Renal cortex interstitium (tissue), 11 donors: ENCODE data around the gene SMG7. TPM values are rescaled to one million over a fixed set of nuclear protein-coding genes. Genes with fewer than 3 reads are reported as not detected.

Source experiments
- DNase-seq, 11 donors: peaks; one replicate each; pipeline ENCODE4 v3.0.0-alpha.2; 2013; ENCODE audit warnings: low read depth in 9 of 11, low spot score in 4 of 11; ENCODE audit errors: extremely low read depth in 1 of 11
- polyA plus RNA-seq, 3 donors: library from polyadenylated mRNA; unstranded; fragments of 120-200 nt; gene quantifications; one replicate each; pipeline ENCODE4 v1.2.1, GENCODE V29; 2013; ENCODE audit not compliant: insufficient read length in 3 of 3

SMG7 gene
- polyA plus RNA-seq, 3 donors = 68.1 to 76.0 (median 71.4) TPM

GRCh38 chr1:183490932-183491331, 18.6 kb downstream of the SMG7 start:
- DNase-seq = no peak

- no peak for DNase-seq
Measured at GRCh38 chr1:183493540-183494245, 21.4 kb downstream of the SMG7 start.

GRCh38 chr1:183495420-183495819, 23.1 kb downstream of the SMG7 start:
- DNase-seq = no peak

- DNase-seq = no peak
Measured at GRCh38 chr1:183497218-183497617, 24.9 kb downstream of the SMG7 start.

- DNase-seq = no peak
Measured at GRCh38 chr1:183498342-183498991, 26.2 kb downstream of the SMG7 start.

GRCh38 chr1:183505454-183506089, 33.3 kb downstream of the SMG7 start:
- DNase-seq = no peak

GRCh38 chr1:183506561-183506960, 34.3 kb downstream of the SMG7 start:
- no peak for DNase-seq

- DNase-seq = no peak
Measured at GRCh38 chr1:183508694-183509093, 36.4 kb downstream of the SMG7 start.

GRCh38 chr1:183512450-183512849, 40.2 kb downstream of the SMG7 start:
- DNase-seq = no peak

- no peak for DNase-seq
Measured at GRCh38 chr1:183514235-183514634, 41.9 kb downstream of the SMG7 start.

- no peak for DNase-seq
Measured at GRCh38 chr1:183515002-183515689, 42.8 kb downstream of the SMG7 start.

- no peak for DNase-seq
Measured at GRCh38 chr1:183516725-183517124, 44.4 kb downstream of the SMG7 start.

- DNase-seq = no peak
Measured at GRCh38 chr1:183517401-183517800, 45.1 kb downstream of the SMG7 start.

GRCh38 chr1:183520379-183520778, 48.1 kb downstream of the SMG7 start:
- DNase-seq = no peak

GRCh38 chr1:183522104-183522503, 49.8 kb downstream of the SMG7 start:
- no peak for DNase-seq

GRCh38 chr1:183528577-183528976, 56.3 kb downstream of the SMG7 start:
- DNase-seq = no peak

- DNase-seq = no peak
Measured at GRCh38 chr1:183533617-183534174, 61.4 kb downstream of the SMG7 start.

- no peak for DNase-seq
Measured at GRCh38 chr1:183537405-183537804, 65.1 kb downstream of the SMG7 start.

- DNase-seq = peak in 9 of 11 donors; percentile 24 to 65 (median 36)
Measured at GRCh38 chr1:183543619-183544204, 71.4 kb downstream of the SMG7 start.
